HL-60 (cell line): ENCODE data around the gene MACROD2.

Source experiments
- DNase-seq, 2 experiments: peaks; one replicate each; pipeline ENCODE4 v3.0.0-alpha.2; 2010 to 2020; ENCODE audit warnings: low read depth in 1 of 2, low spot score in 1 of 2
- H3K27ac ChIP-seq: fragments of 250-450 bp; sonication (Bioruptor Pico); replicated peaks from 2 replicates; pipeline ENCODE4 v1.5.1; 2020; ENCODE audit warnings: mild to moderate bottlenecking, moderate library complexity
- H3K27me3 ChIP-seq: fragments of 250-450 bp; sonication (Bioruptor Pico); 2 replicates; pipeline ENCODE4 v1.5.1; 2021; ENCODE audit warnings: mild to moderate bottlenecking, moderate library complexity; ENCODE audit not compliant: insufficient read depth, poor library complexity, severe bottlenecking
- H3K4me3 ChIP-seq: replicated peaks from 2 replicates; pipeline ENCODE4 v1.5.1; 2011; ENCODE audit warnings: mild to moderate bottlenecking, control low read depth, low read length; ENCODE audit not compliant: insufficient read depth
- CTCF ChIP-seq: IDR thresholded peaks from one replicate; pipeline ENCODE4 v1.5.1; 2011; ENCODE audit warnings: low read length, control low read depth, inconsistent platforms; ENCODE audit not compliant: insufficient read depth
- GABPA ChIP-seq: IDR thresholded peaks from 2 replicates; pipeline ENCODE4 v1.6.1; 2012; ENCODE audit warnings: low read depth
- POLR2AphosphoS5 ChIP-seq: IDR thresholded peaks from 2 replicates; pipeline ENCODE4 v1.6.1; 2012; ENCODE audit warnings: low read depth
- REST ChIP-seq: IDR thresholded peaks from 2 replicates; pipeline ENCODE4 v1.6.1; 2012; ENCODE audit warnings: low read depth; ENCODE audit not compliant: insufficient replicate concordance
- SPI1 ChIP-seq: IDR thresholded peaks from 2 replicates; pipeline ENCODE4 v1.6.1; 2012; ENCODE audit warnings: low read depth, mild to moderate bottlenecking, borderline replicate concordance

MACROD2 gene

GRCh38 chr20:15895560-15896084 is 1900.3 kb downstream of the MACROD2 start:
- no peak for TF ChIP-seq REST
- TF ChIP-seq GABPA, result no peak
- TF ChIP-seq CTCF, result no peak
- no peak for TF ChIP-seq POLR2AphosphoS5
- TF ChIP-seq SPI1, result no peak

GRCh38 chr20:15899967-15900366 is 1904.7 kb downstream of the MACROD2 start:
- DNase-seq, result no peak
- H3K27me3 ChIP-seq, result no peaks in the 10 kb centered on the region
- TF ChIP-seq POLR2AphosphoS5 (no peak), CTCF (no peak), REST (no peak), SPI1 (no peak), GABPA (no peak)
- H3K27ac ChIP-seq, result no peak overlapping the region
- no peak overlapping the region for H3K4me3 ChIP-seq

More at GRCh38 chr20:15895560-15896084, 1900.3 kb downstream of the MACROD2 start:
- no peak for DNase-seq
- no peak overlapping the region for H3K27ac ChIP-seq
- no peaks in the 10 kb centered on the region for H3K27me3 ChIP-seq
- no peak overlapping the region for H3K4me3 ChIP-seq

- TF ChIP-seq CTCF (no peak), SPI1 (no peak), POLR2AphosphoS5 (no peak), REST (no peak), GABPA (no peak)
- no peak overlapping the region for H3K27ac ChIP-seq
- no peaks in the 10 kb centered on the region for H3K27me3 ChIP-seq
- H3K4me3 ChIP-seq, result no peak overlapping the region
- DNase-seq, result no peak
Observed at GRCh38 chr20:15900443-15900842, 1905.1 kb downstream of the MACROD2 start.
